ENCODE results near the gene LRMDA.

LRMDA gene

DNA sequence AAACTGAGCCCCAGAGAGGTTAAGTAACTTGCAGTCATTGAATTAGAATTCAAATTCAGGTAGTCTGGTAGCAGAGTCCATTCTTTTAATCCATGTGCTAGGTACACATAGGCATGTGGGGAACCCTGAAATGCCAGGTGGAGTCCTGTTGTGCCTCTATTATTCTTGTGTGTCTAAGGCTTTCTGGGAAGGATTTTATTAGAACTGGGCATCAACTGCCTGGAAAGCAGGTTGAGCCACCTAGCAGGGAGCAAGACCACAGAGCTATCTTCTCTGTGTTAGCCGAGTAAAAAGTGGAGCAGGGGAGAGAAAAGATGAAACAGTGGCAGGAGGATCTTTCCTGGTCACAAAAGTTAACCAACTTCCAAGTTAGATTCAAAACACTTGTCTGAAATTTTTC, 494.6 kb downstream of the LRMDA start:
- no peak for DNase-seq (ENCODE audit: low spot score)

DNA sequence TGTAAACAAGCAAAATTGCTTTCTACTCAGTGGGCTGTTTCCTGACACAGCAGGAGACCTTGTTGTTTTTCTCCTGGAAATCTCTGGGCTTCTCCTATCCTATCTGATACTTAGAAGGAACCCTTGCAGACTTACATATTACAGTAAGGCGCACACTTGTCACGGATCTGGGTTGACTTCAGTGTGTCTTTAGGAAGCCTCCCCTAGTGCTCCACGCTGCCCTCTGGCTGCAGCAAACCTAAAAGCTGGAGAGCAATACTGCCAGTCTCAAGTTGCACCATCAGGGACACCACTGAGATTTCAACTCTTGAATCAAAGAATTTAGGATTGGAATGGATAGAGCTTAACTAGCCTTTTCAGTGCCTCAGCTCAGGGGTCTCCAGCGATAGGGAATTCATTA, 495.3 kb downstream of the LRMDA start:
- peak; percentile 68 for DNase-seq (ENCODE audit: low spot score)

- DNase-seq (ENCODE audit: low spot score): no peak
Observed at GRCh38 chr10:75928231-75928630, 496.8 kb downstream of the LRMDA start.

DNA sequence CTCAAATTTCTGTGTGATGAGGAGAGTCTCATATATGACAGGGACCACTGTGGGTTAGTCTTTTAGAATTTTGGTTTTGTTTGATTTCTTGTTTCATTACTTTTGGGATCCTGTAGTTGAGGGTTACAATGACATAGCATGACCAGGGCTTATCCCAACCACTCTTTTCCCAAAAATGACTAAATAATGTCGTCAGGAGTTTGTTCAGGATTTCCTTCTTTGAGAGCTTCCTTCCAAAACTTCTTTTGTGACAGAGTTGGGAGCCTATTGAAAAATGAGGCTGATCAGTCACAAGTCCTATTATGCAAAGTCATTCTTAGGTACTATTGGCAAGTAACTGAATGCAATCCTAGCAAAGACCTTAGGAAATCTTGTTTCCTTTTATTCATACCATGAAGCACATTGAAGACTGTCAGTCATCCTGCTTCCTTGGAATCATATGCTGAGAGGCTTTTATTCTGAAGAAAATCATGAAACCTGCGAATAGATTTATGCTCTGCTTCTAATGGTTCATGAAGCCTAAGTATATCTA, 498.3 kb downstream of the LRMDA start:
- DNase-seq (ENCODE audit: low spot score): no peak

- DNase-seq (ENCODE audit: low spot score): no peak
Observed at GRCh38 chr10:75932921-75933320, 501.5 kb downstream of the LRMDA start.

- no peak for DNase-seq (ENCODE audit: low spot score)
Observed at GRCh38 chr10:75935240-75935639, 503.8 kb downstream of the LRMDA start.

- DNase-seq (ENCODE audit: low spot score): no peak
Observed at GRCh38 chr10:75935650-75936400, 504.4 kb downstream of the LRMDA start.

- no peak for DNase-seq (ENCODE audit: low spot score)
Observed at GRCh38 chr10:75936841-75937240, 505.4 kb downstream of the LRMDA start.

DNA sequence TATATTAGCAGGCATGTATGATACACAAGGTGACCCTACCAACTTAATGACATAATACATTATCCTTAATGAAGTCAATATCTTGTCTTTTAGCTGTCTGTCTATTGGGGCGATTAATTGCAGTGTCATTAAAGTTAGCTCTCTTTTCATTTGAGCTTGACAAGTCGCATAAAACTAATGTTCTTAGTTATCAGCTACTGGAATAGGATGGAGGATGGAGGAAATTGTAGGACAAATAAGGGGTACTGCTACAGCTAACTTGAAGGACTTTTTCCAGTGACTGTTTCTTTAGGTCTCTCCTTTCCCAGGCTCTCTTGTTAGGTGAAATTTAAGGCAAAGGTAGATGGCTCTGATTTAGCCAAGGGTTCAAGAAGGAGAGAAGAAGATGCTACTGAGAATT, 506.4 kb downstream of the LRMDA start:
- no peak for DNase-seq (ENCODE audit: low spot score)

- no peak for DNase-seq (ENCODE audit: low spot score)
Observed at GRCh38 chr10:75938380-75939122, 507.1 kb downstream of the LRMDA start.

DNA sequence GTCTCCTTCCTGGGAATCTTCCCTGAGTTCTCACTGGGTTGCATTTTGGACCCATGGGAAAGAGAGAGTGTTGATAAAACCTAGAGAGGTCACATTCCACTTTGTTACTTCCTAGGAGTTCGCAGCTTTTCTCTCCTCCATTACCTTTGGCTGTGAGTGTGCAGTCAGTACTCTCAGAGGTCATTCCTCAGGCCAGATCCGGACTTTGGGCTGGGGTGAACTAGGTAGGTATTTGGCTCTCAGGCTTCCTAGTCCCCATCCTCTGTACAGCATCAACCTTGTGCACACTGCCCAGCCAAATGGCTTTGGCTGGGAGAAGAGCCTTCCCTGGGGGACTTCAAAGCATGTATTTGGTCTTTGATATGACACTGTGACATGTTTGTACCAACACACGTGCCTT, 508.1 kb downstream of the LRMDA start:
- no peak for DNase-seq (ENCODE audit: low spot score)

DNA sequence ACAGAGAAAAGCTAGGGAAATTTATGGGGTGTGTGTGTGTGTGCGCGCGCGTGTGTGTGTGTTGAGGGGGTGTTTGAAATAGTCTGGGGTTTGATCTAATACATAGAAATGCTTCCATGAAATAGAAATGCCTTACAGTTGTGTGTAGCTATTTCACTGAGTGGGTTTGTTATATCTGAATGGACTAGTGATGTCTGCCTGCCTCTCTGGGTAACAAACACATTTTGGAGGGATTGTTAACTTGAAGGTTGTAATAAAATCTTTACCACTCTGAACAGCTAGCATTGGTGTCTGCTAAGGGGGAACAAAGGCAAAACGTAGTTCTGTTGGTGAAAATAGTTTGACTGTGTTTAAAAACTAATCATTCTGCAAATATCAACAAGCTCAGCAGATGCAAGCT, 509.3 kb downstream of the LRMDA start:
- no peak for DNase-seq (ENCODE audit: low spot score)

- no peak for DNase-seq (ENCODE audit: low spot score)
Observed at GRCh38 chr10:75941223-75941801, 509.9 kb downstream of the LRMDA start.

DNA sequence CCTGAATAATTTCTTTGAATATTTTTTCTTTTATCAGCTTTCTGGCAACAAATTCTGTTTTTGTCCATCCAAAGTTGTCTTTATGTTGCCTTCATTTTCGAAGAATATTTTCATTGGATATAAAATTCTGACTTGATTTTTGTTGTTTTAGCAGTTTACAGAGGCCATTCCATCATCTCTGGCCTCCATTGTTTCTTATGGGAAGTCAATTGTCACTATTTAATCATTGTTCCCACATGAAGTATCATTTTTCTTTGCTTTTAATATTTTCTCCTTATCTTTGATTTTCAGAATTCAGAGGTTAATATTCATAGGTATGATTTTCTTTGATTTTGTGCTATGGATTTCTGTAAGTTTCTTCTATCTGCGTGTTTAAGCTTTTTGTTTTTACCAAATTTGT, 512.6 kb downstream of the LRMDA start:
- DNase-seq (ENCODE audit: low spot score): no peak

- no peak for DNase-seq (ENCODE audit: low spot score)
Observed at GRCh38 chr10:75948583-75948982, 517.2 kb downstream of the LRMDA start.

DNA sequence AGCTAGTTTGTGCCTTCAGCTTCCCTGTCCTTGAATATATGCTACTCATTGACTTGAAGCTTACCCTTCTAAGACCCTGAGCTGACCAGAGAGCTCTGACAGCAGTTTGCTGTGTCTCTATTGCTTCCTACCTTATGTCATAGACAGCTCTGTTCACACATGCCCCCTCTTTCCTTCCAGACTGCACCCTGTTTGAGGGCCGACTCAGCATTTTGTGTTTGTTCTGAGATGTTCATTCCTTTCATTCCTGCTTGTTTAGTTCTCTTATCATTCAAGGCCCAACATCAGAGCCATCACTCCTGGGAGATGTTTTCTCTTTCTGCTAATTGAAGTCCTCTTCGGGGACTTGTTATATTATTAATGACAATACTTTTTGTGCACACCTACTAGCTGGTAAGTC, 518.9 kb downstream of the LRMDA start:
- no peak for DNase-seq (ENCODE audit: low spot score)

- no peak for DNase-seq (ENCODE audit: low spot score)
Observed at GRCh38 chr10:75950997-75951589, 519.7 kb downstream of the LRMDA start.

- no peak for DNase-seq (ENCODE audit: low spot score)
Observed at GRCh38 chr10:75951627-75952026, 520.2 kb downstream of the LRMDA start.

DNA sequence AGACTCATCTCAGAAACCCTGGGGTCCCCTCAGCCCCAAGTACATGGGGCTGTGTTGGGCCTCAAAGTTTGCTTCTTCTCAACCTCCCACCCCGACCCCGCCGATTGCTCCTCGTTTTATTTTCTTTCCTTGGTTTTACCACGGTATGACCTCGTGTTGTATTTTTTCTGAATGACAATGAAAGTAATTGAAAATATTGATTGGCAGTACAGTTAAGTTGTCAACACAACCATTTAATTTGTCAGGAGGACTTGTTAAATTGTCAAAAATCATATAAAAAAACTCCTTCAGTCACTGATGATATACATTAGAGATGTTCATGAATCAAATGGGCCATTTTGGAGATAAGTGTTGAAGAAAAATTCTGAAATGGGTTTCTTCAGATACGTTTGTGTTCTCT, 520.7 kb downstream of the LRMDA start:
- no peak for DNase-seq (ENCODE audit: low spot score)

DNA sequence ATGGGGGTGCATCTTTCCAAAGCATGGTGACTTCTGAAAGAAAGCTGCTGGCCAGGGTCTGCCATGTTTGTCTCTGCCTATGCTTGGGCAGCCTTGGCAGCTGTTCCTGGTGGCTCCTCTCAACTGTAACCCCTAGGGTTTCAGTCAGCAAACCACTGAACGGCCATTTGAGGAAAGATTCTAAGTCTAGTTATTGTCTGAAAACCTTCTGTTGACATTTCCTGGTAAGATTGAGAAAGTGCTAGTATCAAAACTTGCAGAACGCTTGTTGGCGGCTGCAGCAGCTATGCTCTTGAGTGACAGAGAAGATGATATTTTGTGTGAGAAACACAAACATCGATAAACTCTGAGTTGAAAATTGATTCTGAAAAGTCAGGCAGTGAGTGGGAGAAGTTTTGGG, 523.1 kb downstream of the LRMDA start:
- no peak for DNase-seq (ENCODE audit: low spot score)

GRCh38 chr10:75955973-75956502, 524.6 kb downstream of the LRMDA start:
- no peak for DNase-seq (ENCODE audit: low spot score)

DNA sequence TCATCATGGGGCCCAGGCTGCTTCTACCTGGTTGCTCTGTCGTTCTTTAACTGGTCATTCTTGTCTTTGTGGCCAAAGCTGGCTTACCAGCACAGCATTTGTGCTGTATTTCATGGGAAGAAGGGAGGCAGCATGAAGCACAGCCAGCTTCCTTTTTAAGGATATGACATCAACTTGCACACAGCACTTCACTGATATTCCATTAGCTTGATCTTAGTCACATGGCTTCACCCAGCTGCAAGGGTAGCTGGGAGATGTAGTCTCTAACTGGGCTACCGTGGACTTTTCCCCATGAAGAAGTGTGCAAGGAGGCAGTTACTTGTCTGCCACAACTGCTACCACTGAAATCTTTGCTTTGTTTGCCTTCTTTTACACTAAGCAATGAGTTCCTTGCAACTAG, 525.2 kb downstream of the LRMDA start:
- DNase-seq (ENCODE audit: low spot score): no peak

Data from AG20443 (cell line).